GM19043 (cell line): ENCODE data around the gene CCDC178.

Source experiments
- ATAC-seq: cut with Tn5 transposase; IDR thresholded peaks from one replicate; pipeline ENCODE4 v1.9.1; 2021; ENCODE audit warnings: low read depth; ENCODE audit not compliant: unreplicated experiment

The CCDC178 gene

DNA sequence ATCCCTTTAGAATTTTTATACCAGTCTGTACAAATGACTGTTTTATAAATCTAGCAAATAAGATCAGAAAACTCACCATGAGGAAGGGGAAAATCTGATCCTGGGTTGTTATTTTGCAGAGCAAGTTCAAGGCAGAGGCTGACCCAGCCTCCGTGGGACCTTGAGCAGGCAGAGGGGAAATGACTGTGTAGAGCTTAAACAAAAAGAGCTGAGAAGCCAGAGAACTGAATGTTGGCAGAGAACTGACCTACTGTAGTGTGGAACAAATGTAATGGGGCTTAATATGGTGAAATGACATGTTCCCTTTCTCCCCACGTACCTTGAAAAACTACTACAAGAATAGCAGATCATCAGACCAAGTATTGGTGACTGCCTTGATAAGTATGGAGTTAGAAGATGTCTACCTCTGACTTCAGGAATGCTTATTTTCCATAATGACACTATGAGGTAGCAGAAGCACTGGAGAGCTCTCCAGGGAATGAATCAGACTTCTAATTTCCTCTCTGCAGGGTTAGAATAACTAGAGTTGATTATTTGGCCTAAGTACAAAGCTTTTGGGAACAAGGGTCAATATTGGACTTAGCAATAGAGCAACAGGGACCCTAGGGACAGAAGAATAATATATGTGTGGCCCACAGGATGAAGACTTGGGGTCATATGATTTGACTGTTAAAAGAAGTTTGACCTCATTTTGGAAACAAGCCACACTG is 304.4 kb downstream of the CCDC178 start:
- no peak for ATAC-seq

DNA sequence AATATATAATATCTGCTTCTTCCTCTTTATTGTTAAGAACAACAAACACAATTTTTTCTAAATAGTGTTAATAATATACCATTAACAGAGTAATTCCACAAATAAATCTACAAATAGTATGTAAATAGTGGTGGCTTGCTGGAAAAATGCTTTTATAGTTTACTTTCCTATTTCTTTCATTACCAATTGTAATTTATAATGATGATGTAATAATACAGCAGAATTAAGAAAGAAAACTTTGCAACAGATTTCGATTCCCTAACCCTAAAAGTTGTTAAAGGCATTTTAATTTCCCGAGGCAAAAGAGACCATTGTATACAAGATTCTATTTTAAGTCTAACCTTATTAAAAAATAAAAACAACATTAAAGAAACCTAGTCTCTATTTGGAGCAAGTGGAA is 307.9 kb downstream of the CCDC178 start:
- ATAC-seq: no peak

DNA sequence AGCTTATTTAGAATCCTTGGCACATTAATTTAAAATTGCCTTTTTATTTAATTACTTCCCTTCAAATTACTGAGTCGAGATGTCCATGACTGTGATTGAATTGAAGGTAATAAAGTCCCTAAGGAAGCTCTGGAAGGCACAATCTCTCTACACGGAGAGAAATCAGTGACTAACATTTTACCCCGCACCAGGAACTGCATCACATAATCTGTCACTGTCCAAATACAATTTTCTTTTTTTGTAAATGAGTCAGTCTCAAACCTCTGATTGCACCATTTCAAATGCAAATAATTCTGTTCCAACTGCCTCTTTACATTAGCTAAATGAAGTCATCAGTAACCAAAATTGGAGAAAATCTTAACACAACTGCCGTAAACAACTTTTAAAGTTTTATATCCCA is 311.9 kb downstream of the CCDC178 start:
- ATAC-seq: no peak

DNA sequence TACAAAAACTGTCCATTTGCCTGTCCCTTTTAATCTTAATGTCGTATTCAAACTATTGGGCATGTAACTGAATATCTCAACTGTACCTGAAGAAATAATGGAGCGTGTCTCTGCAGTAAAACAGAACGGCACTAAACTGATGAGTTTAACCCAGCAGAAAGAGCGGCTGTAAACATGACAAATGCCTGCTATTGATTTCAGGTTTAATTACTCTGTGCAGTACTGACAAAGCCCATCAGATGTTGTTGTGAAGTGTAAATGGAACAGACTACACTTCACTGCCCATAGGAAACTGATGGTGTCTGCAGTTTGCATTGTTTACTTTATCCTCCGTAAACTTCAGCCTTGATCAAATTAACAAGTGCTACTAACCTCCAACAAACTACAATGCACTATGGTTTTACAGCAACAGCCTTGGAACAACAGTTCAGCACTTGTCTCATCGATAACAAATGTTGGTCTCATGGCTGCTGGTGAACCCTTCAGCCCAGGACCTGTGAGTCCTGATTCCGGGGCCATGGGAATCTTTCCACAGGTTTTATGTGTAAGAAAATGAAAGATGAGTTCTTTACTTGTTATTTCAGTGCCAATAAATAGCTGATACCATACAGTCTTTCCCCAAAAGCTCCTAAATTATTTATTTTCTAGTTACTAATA is 316.5 kb downstream of the CCDC178 start:
- ATAC-seq: no peak

DNA sequence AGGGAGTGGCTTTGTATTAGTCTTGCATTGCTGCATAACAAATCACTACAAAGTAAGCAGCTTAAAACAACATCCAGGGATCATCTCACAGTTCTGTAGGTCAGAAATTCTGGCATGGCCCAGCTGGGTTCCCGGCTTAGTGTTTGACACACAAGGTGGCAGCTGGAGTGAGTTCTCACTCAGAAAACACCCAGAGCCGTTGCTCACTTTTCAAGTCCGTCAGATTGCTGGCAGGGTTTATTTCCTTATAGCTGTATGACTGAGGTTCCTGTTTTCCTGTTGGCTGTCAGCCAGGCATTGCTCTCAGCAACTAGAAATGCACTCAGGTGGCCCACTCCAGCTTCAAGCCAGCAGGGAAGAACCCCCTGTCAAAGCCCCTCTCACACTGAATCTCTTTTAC is 324.1 kb downstream of the CCDC178 start:
- no peak for ATAC-seq

DNA sequence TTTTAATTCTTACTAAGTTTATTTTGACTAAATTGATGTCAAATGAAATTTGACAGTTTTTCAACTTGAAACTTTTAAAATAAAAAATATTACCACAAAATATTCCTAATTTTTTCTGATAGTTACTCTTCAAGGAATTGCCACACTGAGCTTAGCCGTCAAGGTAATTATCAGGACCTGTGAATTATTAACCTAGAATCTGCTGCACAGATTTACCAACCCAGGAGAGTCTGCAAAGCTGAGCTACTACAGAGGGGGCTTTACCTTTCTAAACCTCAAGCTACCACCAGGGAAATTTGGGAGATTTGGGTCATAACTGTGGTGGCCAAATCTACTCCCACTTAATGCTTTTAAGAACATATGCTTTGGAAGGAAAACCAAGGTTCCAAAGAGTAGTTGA is 324.6 kb downstream of the CCDC178 start:
- no peak for ATAC-seq

DNA sequence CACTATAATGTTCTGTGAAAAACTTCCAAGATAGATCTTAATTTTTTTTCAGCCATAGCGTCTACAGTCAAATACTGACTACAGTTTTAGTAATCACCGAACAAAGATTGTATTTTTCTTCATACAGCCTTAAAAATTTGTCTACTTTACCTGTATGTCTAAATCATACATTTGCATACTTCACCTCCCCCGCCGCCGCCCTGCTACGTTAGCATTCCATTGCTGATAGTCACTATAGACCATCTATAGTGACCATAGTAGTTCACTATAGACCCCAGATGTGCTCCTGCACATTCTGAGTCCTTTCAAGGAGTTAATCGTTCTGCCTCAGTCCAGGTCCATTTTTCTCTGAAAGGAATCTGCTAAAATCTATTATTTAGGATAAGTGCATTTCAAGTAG is 325.0 kb downstream of the CCDC178 start:
- ATAC-seq: no peak

DNA sequence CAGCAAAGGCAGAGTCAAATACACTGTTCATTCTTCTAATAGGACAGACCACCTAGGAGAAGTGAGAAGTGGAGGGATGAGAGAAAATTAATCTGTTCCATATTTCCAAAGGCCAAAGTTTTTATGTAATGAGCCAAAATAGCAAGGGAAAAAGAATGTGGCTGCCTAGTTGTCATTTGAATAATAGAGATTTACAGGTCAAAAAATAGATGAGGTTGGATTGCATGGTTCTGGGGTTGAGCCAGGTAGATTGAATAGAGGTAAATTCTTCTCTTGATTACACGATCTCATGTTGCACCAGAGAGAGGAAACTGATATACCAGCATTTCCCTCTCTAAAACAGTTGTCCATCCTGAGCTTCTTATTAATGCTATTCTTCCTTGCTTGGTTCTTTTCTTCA is 325.8 kb downstream of the CCDC178 start:
- ATAC-seq: no peak

DNA sequence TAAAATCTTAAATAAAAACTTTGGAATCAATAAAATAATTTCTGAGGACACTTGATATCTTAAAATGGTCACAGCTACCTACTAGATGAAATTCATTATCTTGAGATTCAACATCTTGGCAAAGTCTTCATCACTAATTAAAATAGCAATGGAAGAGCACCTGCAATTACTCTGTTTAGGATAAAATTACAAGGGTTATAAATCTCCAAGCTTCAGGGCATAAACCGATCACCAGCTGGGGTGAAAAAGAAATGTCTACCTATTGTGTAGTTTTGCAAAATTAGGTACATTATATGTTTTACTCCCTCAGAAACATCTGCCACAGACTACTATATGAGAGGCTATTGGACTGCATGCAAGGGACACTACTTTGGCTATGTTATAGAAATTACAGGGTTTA is 327.1 kb downstream of the CCDC178 start:
- ATAC-seq: no peak

DNA sequence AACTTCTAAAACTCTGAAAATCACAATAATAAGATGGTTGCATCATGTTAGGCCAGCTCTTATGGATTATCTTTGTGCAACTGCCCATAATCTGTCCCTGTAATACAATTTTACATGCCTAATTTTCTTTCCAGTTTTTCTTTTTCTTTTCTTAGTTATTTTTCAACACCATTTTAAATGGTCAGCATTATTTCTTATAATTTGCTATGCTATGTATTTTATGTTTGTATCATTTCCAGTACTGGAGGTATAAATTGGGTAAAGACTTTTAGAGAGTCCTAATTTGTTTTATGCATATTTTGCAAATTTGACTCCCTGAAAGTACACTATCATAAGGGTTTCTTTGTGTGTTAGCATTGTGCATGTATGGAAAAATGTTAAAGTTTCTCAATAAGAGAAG is 333.0 kb downstream of the CCDC178 start:
- no peak for ATAC-seq

DNA sequence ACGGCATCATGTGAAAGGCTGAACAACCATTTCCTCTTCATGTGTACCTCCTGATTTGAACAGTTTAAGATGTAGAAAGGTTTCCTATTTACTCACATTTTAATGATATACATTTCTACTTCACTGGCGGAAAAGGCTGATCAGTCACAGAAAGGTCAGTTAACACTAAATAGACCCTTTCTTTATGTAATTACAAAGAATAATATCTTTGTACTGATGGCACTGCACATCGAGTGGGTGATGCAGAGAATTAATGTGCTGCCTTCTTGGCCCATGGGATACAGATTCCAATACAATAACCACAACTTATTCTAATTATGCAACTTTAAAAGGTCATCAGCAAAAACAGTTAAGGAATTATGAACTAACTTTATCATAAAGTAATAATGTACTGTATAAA is 339.2 kb downstream of the CCDC178 start:
- no peak for ATAC-seq

DNA sequence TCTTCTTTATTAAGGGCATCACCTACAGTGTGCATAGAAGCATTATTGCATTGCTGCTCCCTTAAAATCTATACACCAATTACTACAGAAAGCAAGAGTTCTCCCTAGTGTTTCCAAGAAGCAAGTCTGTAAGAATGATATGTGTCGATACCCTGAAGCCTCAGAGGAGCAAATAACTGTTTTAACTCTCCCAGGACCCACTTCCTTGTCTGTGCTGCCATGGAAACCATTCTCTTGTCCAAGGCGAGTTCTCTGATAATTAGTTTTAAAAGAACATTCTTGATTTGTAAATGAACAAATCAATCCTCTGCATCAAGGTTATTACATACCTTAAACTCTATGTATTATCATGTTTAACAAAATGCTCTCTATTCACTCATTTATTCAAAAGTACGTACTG is 340.9 kb downstream of the CCDC178 start:
- ATAC-seq: no peak

DNA sequence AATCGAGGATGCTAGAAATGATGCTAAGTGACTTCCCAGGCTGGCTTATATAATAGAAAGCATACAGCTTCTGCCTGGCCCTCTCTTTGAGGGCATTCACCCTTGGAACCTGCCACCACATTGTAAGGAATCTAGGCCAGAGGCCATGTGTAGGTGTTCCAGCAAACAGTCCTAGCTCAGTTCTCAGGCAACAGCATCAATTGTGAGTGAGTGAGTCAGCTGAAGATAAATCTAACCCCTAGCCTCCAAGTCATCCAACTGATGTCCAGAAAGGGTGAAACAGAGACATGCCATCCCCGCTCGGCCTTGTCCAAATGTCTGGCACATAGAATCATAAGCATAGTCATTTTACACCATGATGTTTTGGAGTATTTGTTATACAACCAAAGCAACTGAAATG is 343.4 kb downstream of the CCDC178 start:
- ATAC-seq: no peak

DNA sequence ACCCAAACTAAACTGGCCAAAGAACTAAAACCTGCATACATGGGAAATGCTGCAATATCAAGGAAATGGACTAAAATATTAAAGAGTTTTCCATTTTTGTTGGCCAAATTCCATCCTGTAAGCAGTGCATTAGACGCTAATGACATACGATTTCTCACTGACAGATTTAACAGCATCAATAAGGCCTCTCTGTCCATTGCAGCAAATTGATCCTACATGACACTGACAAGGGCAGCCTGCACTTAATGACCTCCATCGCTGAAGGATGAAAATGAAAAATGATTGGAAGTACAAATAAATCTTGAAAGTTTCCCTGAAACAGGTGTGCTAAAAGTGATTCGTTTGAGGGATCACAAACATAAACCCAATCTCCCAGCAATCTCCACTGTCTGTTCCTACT is 350.1 kb downstream of the CCDC178 start:
- no peak for ATAC-seq

DNA sequence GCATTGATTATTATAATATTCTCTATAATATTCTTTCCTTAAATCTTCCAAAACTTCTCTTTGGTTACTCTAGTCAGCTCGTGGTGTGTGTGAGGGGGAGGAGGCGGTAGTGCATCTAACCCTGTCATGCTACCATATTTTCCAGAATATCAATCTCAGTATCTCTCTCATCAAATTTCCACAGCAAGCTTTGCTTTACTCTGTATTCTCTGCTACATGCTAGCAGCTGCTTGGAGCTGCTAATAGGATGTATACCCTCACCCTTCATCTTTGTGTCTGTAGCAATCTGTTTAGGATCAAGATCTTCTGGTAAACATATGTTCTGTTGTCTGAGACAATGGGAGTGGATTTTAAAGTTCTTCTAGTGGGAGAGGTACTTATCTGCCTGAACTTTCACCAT is 363.9 kb downstream of the CCDC178 start:
- no peak for ATAC-seq

DNA sequence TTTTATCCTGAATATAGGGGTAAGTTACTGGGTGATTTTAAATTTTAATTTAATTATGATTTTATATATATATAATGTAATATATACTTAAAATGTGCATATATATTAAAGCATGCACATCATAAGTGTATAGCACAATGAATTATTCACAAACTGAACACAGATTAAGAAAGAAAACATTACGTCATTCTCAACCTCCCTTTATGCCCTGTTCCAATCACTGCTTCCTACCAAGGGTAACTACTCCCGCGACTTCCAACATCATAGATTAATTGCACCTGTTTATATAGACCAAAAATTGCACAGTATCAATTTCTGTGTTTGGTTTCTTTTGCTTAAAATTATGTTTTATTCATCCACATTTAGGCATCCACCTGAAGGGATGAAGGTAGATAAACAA is 366.4 kb downstream of the CCDC178 start:
- no peak for ATAC-seq

DNA sequence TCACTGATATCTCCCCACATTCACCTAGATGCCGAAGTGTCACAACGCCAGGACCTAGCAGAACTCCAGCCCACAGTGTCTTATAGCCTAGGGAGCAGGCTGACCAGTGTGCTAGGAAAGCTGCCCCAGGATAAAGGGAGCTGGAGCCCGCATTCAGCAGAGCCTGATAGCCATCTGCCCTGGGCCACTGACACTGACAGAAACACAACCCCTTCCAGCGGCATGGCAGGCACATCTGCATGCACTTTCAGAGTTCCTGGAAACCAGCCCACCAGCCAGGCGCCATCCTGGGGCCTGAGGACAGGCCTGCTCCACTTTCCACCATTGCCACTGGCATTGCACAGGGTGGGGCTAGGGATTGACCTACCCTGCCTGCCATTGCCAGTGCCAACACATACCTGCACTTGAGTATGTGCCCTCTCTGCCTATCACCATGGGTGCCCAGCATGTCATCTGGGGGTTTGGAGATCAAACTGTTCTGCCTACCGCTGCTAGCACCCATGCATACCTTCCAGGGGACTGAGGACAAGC is 377.6 kb downstream of the CCDC178 start:
- no peak for ATAC-seq

DNA sequence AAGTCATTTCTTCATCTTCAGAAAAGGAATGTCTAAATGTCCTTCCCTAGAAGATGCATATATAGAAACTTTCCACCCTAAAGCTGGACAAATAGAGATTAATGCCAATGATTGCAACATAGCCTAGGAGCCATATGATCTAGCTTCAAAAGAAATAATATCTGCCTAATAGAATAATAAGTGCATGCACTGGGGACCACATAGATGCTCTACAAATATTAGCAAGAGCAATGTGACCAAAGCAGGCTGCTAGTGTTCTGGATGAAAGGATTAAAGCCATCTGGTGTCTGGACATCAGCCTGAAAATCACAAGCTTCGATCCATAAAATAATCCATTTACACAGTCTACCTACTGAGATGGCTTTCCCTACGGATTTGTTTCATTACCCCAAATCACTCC is 387.6 kb downstream of the CCDC178 start:
- ATAC-seq: no peak

DNA sequence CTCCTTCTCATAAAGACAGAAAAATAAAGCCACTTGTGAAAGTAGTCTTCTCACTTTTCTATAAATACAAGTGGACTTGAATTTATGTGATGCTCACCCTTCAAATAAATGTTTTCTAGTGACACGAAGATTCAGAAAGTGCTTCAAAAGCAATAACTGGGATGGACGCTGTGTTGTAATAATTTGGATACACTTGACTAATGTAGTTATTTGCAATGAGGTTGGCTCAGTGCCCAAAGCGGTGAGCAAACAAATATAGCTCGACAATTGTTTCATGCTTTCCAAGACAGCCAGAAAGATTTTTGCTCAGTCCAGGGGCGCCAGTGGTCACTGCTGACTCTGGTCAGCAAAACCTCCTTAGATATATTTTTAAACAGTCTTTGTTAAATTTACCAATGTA is 389.1 kb downstream of the CCDC178 start:
- ATAC-seq: no peak

DNA sequence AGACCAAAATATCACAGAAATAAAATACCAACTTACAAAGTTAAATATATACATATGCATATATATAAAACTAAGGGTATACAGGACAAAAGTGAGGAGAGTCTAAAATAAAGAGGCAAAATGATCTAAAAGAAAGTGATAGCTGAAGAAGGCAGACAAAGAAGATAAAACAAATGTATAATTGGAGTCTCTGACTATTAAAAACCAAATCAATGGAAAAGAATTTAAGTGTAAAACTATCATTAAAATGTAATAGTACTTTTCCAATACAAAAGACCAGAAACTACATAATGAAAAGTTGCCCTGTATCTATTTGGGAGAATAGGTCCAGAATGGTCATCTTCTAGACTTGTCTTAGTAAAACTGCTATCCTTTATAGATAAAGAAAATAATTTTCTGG is 400.3 kb downstream of the CCDC178 start:
- no peak for ATAC-seq

DNA sequence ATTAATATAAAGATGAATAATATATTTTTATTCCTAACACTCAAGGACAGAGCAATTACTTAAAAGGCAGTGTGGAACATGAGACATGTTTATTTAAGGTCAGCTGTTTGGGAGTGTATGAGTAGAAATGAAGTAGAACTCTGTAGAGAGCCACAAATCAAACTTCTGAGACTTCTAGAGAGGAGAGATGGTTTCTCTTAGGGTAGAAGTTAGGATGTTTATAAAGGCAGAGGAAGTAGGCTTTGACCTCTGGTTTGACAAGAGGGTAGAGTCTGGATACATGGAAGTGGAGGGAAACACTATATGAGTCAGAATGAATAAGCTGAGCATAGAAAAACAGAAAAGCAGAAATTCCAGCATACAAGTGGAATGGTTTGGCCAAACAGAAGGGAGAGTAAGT is 405.6 kb downstream of the CCDC178 start:
- no peak for ATAC-seq

DNA sequence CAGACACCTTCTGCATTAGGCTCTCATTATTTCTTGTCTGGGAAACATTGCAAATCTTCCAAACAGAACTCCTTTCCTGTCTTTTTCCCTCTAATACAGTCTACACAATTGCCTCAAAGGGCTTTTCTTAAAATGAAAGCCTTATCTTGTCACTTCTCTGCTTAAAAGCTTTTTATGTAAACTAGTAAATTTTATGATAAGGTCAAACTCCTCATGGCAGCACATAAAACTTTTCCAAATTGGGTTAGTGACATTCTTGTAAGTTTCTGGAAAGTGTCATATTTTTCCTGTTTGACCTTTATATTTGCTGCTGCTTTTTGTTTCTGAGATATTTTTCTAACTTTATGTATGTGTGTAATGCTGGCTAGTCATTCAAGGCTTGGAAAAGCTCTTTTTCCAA is 406.3 kb downstream of the CCDC178 start:
- no peak for ATAC-seq
